NCI-H524 (cell line): ENCODE data around the gene STIM2.
A peak's percentile ranks its signal among the peaks of the same experiment; 100 is the strongest.

Source experiments
- DNase-seq, 2 experiments: peaks; one replicate each; lab custom pipeline; 2025; lab: John Stamatoyannopoulos, UW

STIM2 gene

GRCh38 chr4:26837993-26838842, 22.4 kb upstream of the STIM2 start:
- no peak for DNase-seq

- DNase-seq: no peak
Observed at GRCh38 chr4:26839016-26839415, 21.6 kb upstream of the STIM2 start.

- peak; percentile 77 to 82 for DNase-seq
Observed at GRCh38 chr4:26839534-26839951, 21.1 kb upstream of the STIM2 start.

GRCh38 chr4:26840786-26841185, 19.9 kb upstream of the STIM2 start:
- no peak for DNase-seq

GRCh38 chr4:26842911-26843310, 17.7 kb upstream of the STIM2 start:
- no peak for DNase-seq

- DNase-seq: no peak
Observed at GRCh38 chr4:26850528-26850927, 10.1 kb upstream of the STIM2 start.

GRCh38 chr4:26851129-26851528, 9.5 kb upstream of the STIM2 start:
- DNase-seq: no peak

GRCh38 chr4:26854701-26855100, 5.9 kb upstream of the STIM2 start:
- DNase-seq: peak in 1 of 2 experiments; percentile 27

GRCh38 chr4:26856906-26857277, 3.7 kb upstream of the STIM2 start:
- no peak for DNase-seq

- peak; percentile 73 to 92 for DNase-seq
Observed at GRCh38 chr4:26857278-26858034, 3.2 kb upstream of the STIM2 start.

- DNase-seq: peak; percentile 14 to 31
Observed at GRCh38 chr4:26858035-26858918, 2.4 kb upstream of the STIM2 start.

GRCh38 chr4:26858947-26859401, 1.7 kb upstream of the STIM2 start:
- peak in 1 of 2 experiments; percentile 35 for DNase-seq

- peak in 1 of 2 experiments; percentile 32 for DNase-seq
Observed at GRCh38 chr4:26859762-26860156, 882 bp upstream of the STIM2 start.

GRCh38 chr4:26860922-26861433, 337 bp downstream of the STIM2 start:
- peak; percentile 33 to 50 for DNase-seq

GRCh38 chr4:26861434-26862186, 969 bp downstream of the STIM2 start:
- peak; percentile 80 to 90 for DNase-seq

GRCh38 chr4:26862381-26862915, 1.8 kb downstream of the STIM2 start:
- peak in 1 of 2 experiments; percentile 45 for DNase-seq

GRCh38 chr4:26863512-26863911, 2.9 kb downstream of the STIM2 start:
- no peak for DNase-seq

GRCh38 chr4:26864899-26865298, 4.3 kb downstream of the STIM2 start:
- DNase-seq: no peak

GRCh38 chr4:26866203-26866602, 5.6 kb downstream of the STIM2 start:
- DNase-seq: no peak

GRCh38 chr4:26866781-26867180, 6.1 kb downstream of the STIM2 start:
- no peak for DNase-seq
